Measurements from ENCODE around the gene MLPH.

MLPH gene

DNA sequence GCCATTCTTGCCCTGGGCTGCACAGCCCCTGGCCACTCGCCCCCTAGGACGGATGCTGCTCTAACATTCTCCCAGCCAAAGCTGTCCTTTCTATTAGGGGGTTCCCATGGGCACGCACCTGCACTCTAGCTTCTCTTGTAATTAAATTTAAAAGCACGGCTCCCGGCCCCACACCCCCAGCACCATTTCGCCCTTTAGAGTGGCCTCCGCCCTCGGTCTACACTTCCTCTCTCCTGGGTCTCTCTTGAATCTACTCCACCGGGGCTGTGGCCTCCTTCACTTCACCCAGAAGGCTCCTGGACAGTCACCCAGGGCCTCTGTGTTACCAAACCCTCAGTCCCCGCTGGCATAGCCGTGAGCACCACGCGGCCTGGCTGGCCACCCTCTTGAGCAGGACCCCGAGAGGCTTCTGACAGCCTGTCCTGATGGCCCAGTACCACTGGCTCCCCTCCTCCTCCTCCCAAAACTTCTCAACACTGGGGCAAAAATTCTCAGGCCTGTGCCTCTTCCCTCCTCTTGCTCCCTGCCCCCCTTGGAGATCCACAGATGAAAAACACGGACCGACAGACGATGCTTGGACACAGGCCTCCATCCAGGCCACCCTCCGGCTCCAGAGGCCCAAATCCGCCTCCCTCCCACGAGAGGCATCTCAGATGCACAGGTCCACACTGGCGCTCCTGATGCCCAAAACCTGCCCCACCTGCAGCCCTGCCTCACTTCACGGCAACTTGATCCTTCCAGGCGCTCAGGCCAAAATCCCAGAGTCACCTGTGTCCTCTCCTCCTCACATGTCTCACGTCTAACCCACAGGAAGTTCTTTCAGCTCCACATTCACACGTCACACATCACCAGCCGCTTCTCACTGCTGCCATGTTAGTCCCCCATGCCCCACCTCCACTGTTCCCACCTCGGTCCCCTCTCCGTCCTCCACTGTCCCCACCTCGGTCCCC is 110.4 kb downstream of the MLPH start:
- Histone ChIP-seq H3K4me3 (ENCODE audit: low read length) (no peak overlapping the region), H3K36me3 (ENCODE audit: insufficient read depth, low read length) (no peaks in the 10 kb centered on the region), H3K27me3 (ENCODE audit: insufficient read depth, low read length) (peaks cover 4% of the 10 kb centered on the region), H3K4me1 (ENCODE audit: insufficient read depth, low read length) (peaks cover 4% of the 10 kb centered on the region), H2AFZ (ENCODE audit: low read depth, low read length) (no peak overlapping the region), H3K9me3 (ENCODE audit: low read length) (no peaks in the 10 kb centered on the region)

DNA sequence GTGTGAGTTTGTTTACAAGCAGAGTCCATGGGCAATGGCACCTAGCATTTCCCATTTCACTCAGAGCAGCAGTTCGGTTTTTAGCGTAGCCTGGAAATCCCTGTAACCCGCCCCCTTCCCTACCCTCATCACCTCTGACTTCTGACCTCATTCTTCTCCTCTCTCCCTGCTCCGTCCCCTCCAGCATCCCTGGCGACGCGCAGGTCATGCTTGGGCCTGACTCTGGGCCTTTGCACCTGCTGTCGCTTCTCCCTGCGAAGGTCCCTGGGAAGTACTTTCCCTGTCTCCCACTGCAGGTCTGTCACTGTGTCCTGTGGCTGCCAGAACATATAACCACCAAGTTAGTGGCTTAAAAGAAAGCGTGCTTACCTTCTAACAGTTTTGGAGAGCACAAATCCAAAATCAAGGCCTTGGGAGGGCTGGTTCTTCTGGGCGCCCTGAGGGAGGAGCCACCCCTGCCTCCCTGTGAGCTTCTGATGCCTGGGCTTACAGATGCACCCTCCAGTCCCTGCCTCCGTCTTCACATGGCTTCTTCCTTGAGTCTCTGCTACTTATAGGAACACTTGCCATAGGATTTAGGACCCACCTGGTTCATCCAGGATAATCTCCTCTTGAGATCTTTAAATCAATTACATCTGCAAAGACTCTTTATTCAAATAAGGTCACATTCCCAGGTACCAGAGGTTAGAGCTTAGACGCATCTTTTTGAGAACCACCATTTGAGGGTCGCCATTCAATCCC is 111.6 kb downstream of the MLPH start:
- no peaks in the 10 kb centered on the region for H3K9me3 ChIP-seq (ENCODE audit: low read length)
- H3K4me1 ChIP-seq (ENCODE audit: insufficient read depth, low read length), result peaks cover 5% of the 10 kb centered on the region
- H2AFZ ChIP-seq (ENCODE audit: low read depth, low read length), result no peak overlapping the region
- no peak overlapping the region for H3K4me3 ChIP-seq (ENCODE audit: low read length)
- H3K36me3 ChIP-seq (ENCODE audit: insufficient read depth, low read length), result no peaks in the 10 kb centered on the region
- peaks cover 4% of the 10 kb centered on the region for H3K27me3 ChIP-seq (ENCODE audit: insufficient read depth, low read length)

DNA sequence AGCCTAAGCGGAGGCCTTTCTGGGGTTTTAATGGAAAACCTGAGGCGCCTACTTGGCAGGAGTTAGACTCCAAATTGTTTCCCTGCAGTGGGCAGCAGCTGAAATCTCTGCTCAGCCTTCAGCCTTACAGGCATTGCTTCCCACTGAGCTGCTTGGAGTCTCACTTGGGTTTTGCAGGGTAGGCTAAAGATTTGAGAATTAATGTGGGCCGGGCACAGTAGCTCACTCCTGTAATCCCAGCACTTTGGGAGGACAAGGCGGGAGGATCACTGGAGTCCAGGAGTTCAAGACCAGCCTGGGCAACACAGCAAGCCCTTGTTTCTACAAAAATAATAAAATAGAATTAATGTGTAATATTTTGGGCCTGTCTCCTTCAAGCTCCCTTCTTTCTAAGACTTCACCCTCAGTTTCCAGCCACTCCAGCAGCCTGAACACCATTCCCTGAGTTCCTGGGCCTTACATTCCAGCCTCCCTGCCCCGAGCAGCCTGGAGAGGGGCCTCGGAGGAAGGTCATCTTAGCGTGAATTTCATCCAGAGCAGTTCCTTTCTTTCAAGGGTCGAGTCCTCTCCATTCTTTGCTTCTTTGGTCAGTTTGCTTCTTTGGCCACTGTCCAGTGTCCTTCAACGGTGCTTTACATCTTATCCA is 112.5 kb downstream of the MLPH start:
- Histone ChIP-seq H3K36me3 (ENCODE audit: insufficient read depth, low read length) (no peaks in the 10 kb centered on the region), H3K4me1 (ENCODE audit: insufficient read depth, low read length) (peaks cover 8% of the 10 kb centered on the region), H3K9me3 (ENCODE audit: low read length) (no peaks in the 10 kb centered on the region), H3K4me3 (ENCODE audit: low read length) (no peak overlapping the region), H2AFZ (ENCODE audit: low read depth, low read length) (no peak overlapping the region), H3K27me3 (ENCODE audit: insufficient read depth, low read length) (peaks cover 4% of the 10 kb centered on the region)

DNA sequence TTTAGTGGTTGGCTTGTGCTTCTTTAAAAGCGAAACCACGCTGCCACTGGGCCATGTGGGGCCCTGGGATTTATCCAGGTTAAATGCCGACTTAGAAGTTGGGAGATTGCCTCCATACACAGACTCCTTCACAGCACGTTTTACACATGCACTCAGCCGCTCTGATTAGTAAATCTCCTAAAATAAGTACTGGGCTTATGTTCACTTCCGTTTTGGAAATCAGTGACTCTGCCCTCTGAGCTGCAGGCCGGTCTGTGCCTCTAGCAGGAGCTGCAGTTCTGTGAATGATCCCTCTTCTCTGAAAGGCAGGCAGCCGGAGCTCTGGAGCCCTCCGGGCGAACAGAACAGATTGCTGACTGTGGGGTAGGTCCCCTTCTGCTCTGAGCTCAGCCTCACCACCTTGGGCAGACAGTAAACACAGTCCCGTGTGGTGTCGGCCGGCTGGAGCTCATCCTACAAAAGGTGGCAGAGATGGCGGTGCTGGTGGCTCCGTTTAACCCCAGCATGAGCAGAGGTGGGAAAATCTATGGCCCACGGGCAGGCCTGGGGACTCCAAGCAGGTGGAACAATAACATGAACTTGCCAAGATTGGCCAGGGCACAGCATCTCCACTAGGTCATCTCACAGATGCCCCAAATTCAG is 113.3 kb downstream of the MLPH start:
- H3K27me3 ChIP-seq (ENCODE audit: insufficient read depth, low read length), result peaks cover 4% of the 10 kb centered on the region
- no peak overlapping the region for H3K4me3 ChIP-seq (ENCODE audit: low read length)
- H3K36me3 ChIP-seq (ENCODE audit: insufficient read depth, low read length), result no peaks in the 10 kb centered on the region
- no peak overlapping the region for H2AFZ ChIP-seq (ENCODE audit: low read depth, low read length)
- H3K9me3 ChIP-seq (ENCODE audit: low read length), result no peaks in the 10 kb centered on the region
- peaks cover 4% of the 10 kb centered on the region for H3K4me1 ChIP-seq (ENCODE audit: insufficient read depth, low read length)

DNA sequence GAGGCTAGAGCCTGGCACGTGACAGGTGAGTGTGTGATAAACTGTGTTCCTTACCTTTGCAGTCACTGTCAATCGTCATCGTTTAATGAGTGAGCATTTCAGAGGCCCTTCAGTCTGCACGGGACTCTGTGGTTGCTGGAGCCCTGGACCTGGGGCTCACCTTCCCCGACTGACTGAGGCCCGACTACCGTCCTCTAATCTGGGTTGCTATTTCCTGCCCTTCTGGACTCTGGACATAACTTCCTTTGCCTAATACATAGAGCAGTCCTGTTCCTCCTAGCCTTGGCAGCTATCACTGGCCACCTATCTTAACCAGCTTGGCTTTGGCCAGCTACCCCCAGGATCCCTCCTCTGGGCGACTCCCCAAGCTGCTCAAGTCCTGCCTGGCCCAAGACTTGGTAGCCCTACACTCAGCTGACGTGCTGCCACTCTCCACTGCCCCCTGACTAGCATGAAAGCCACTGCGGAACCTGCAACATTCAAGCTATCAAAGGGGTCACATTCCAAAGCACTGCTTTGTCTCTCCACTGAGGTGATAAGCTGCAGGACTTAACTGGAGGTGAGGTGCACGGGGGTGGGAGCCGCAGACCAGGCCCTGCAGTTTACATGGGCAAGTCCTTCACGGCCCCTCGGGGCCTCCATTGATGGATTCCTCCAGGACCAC is 114.5 kb downstream of the MLPH start:
- Histone ChIP-seq H3K4me3 (ENCODE audit: low read length) (no peak overlapping the region), H2AFZ (ENCODE audit: low read depth, low read length) (no peak overlapping the region)

DNA sequence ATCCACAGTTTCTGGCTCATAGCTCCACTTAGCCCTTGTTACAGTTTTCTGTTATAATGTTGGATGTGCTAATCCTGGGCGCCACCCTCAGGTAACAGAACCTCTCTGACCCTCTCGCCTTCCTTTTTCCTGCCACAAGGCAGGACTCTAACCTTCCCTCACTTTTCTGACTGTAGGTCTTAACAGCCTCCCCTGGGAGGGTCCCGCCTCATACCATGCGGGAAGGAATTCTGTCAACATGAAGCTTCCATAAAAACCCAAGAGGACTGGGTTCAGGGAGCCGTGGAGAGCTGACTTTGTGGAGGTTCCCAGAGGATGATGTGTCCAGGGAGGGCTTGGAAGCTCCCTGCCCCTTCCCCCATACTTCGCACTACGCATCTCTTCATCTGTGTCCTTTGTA is 115.4 kb downstream of the MLPH start:
- Histone ChIP-seq H3K9me3 (ENCODE audit: low read length) (no peaks in the 10 kb centered on the region), H3K4me3 (ENCODE audit: low read length) (no peak overlapping the region), H3K36me3 (ENCODE audit: insufficient read depth, low read length) (no peaks in the 10 kb centered on the region), H3K4me1 (ENCODE audit: insufficient read depth, low read length) (peaks cover 4% of the 10 kb centered on the region), H3K27me3 (ENCODE audit: insufficient read depth, low read length) (peaks cover 4% of the 10 kb centered on the region), H2AFZ (ENCODE audit: low read depth, low read length) (no peak overlapping the region)

More for the DNA sequence above, 114.5 kb downstream of the MLPH start:
- no peaks in the 10 kb centered on the region for H3K36me3 ChIP-seq (ENCODE audit: insufficient read depth, low read length)
- peaks cover 4% of the 10 kb centered on the region for H3K27me3 ChIP-seq (ENCODE audit: insufficient read depth, low read length)
- H3K4me1 ChIP-seq (ENCODE audit: insufficient read depth, low read length), result peaks cover 4% of the 10 kb centered on the region
- no peaks in the 10 kb centered on the region for H3K9me3 ChIP-seq (ENCODE audit: low read length)

DNA sequence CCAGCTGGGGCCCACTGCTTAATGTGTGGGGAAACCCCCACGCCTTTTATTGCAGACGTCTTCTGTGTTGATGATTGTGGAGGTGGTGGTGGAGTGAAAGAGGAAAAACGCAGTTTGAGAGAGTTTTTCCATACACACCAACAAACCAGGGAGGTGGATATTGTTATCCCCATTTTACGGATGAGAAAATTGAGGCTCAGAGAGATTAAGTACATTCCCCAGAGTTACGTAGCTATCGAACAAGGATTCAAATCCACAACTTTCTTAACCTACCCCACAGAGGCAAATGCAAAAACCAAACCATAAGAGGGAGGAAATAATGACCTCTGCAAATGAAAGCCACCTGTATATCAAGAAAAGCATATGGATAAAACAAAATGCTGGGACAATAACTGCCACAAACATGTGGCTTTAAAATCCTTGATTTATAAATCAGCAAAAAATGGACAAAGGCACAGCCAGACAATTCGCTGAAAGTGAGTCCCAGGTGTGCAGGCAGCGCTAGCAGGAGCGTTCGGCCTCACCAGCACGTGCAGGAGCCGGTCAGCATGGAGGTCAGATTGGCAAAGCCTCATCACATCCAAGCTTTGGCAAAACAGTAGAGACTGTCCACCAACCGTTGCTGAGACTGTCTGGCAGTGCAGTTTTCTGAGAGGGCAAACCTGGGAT is 116.1 kb downstream of the MLPH start:
- Histone ChIP-seq H3K9me3 (ENCODE audit: low read length) (no peaks in the 10 kb centered on the region), H3K36me3 (ENCODE audit: insufficient read depth, low read length) (no peaks in the 10 kb centered on the region), H3K27me3 (ENCODE audit: insufficient read depth, low read length) (peaks cover 4% of the 10 kb centered on the region), H2AFZ (ENCODE audit: low read depth, low read length) (no peak overlapping the region), H3K4me3 (ENCODE audit: low read length) (no peak overlapping the region), H3K4me1 (ENCODE audit: insufficient read depth, low read length) (peaks cover 4% of the 10 kb centered on the region)

DNA sequence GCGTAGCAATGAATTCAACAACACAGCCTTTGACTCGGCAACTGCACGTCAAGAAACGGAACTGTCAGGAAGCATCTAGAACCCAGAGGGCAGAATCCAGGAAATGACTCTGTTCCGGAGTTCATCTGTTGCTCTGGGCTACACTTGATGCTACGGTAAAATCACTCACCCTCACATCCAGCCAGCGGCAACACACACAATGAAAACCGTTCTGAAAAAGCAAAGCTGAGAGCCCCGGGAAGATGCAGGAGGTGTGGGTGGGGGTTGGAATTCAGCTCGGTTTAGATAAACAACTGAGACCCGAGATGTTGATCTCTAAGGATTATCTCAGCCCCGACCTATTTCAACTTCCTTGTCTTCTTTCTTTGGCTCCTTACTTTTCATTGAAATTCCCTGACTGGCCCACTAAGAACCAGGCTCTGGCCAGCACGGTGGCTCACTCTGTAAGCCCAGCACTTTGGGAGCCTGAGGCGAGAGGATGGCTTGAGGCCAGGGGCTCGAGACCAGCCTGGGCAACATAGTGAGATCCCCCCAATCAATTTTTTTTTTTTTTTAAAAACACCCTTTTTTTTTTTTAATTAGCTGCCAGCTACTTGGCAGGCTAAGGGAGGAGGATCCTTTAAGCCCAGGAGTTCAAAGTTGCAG is 116.8 kb downstream of the MLPH start:
- peak overlapping the region; percentile 42 for H2AFZ ChIP-seq (ENCODE audit: low read depth, low read length)
- H3K9me3 ChIP-seq (ENCODE audit: low read length), result no peaks in the 10 kb centered on the region
- H3K36me3 ChIP-seq (ENCODE audit: insufficient read depth, low read length), result no peaks in the 10 kb centered on the region
- peaks cover 4% of the 10 kb centered on the region for H3K27me3 ChIP-seq (ENCODE audit: insufficient read depth, low read length)
- peaks cover 4% of the 10 kb centered on the region for H3K4me1 ChIP-seq (ENCODE audit: insufficient read depth, low read length)
- no peak overlapping the region for H3K4me3 ChIP-seq (ENCODE audit: low read length)

DNA sequence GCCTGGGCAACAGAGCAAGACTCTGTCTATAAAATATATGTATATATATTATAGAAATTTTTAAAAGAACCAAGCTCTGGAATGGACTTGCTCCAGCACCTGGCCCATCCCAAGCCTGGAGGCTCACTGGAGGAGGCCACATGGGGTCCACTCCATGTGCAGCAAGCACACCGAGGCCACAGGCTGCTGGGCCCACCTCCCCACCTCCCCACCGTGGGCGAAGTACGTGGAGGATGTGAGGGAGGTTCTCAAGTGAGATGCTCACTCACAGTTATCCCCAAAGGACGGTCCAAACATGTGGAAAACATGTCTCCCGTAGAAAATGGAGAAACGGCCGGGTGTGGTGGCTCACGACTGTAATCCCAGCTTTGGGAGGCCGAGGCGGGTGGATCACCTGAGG is 117.3 kb downstream of the MLPH start:
- H3K9me3 ChIP-seq (ENCODE audit: low read length), result no peaks in the 10 kb centered on the region
- H3K4me1 ChIP-seq (ENCODE audit: insufficient read depth, low read length), result peaks cover 4% of the 10 kb centered on the region
- no peak overlapping the region for H3K4me3 ChIP-seq (ENCODE audit: low read length)
- H3K27me3 ChIP-seq (ENCODE audit: insufficient read depth, low read length), result peaks cover 4% of the 10 kb centered on the region
- no peak overlapping the region for H2AFZ ChIP-seq (ENCODE audit: low read depth, low read length)
- no peaks in the 10 kb centered on the region for H3K36me3 ChIP-seq (ENCODE audit: insufficient read depth, low read length)
